CD4-positive, alpha-beta T cell treated with Interleukin-6 for 4 hours (primary cell): ENCODE measurements around the gene RBM22.
"Not testable (repeated sequence)": the region's sequence is repeated elsewhere in the genome, so short reads cannot be mapped to it uniquely, and the experiment has no call there.

ENCODE experiments used
- DNase-seq: peaks from one replicate; pipeline ENCODE4 v3.0.0-alpha.2; 2020; ENCODE audit warnings: mixed read lengths

The RBM22 gene

DNA sequence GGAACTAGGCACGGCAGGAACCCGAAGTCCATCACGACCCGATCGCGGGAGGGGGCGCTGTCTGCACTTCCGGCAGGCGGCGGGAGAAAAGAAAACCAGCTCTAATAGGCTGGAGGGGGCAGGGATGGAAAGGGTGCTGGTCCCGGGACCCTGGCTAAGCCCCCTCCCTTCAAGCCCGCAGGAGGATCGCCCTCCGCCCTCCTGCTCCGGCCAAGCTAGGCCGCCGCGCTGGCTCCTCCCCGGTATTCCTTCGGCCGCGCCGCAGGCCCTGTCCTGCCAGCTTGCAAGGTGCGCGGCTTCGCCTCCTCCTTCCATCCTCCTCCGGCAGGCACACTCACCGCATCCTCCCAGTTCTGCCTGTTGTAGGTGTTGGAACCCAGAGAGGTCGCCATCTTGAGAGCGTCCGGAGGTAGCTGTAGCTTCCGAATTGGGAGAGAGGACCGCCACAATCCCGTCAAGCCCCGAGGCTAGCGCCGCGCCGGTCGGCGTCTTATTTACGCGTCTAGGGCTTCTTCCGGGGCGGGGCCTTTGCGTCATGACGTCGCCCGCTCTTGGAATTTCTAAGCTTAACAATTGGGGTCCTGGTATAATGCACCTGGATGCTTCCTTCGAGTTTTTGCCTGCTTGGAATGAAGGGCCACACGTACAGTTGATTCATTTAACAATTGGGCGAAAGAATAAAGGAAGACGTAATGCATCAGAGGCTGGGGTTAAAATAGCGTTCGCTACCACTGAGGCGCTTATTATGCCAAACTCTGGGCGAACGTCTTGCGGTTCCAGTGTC, at the start of gene RBM22:
RBM22 (minus strand) TSS at position 469 of the 784 bp plus-strand sequence; CDS start at position 392, 77 bp downstream.
- peak; percentile 94 for DNase-seq

DNA sequence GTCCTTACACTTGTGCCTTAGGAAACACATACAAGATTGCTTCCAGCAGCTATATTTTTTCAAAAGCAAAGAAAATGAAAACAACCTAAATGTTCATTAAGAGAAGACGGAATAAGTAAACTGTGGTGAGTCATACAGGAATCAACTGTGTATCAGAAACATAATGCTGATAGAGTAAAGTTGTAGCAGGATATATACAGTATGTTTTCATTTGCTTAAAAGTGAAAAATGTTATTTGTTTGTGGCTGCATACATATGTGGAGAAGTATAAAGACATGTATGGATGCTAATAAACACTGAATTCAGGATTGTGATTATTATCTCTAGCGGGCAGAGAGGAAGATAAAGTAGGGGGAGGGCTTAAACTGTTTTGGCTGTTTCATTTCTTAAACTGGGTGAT, 49.6 kb upstream of the RBM22 start:
- no peak for DNase-seq

DNA sequence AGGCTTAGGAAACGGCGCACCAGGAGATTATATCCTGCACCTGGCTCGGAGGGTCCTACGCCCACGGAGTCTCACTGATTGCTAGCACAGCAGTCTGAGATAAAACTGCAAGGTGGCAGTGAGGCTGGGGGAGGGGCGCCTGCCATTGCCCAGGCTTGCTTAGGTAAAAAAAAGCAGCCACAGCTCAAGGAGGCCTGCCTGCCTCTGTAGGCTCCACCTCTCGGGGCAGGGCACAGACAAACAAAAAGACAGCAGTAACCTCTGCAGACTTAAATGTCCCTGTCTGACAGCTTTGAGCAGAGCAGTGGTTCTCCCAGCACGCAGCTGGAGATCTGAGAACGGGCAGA, 42.3 kb upstream of the RBM22 start:
- not testable (repeated sequence) for DNase-seq

DNA sequence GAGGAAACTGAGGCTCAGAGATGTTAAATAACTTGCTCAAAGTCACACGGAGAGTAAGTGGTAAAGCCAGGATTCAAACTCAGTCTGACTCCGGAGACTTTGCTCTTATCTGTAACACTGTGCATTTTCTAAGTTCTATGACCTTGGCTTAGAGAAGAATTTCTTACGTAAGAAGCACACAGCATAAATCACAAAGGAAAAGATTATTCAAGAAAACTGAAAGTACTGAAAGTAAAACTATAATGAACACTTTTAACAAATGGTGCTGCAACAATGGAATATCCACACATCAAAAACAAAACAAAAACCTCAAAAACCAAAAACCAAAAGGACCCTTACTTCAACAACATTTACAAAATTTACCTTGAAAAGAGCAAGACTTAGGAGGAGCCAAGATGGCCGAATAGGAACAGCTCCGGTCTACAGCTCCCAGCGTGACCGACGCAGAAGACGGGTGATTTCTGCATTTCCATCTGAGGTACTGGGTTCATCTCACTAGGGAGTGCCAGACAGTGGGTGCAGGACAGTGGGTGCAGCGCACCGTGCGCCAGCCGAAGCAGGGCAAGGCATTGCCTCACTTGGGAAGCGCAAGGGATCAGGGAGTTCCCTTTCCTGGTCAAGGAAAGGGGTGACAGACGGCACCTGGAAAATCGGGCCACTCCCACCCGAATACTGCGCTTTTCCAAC, 41.7 kb upstream of the RBM22 start:
- DNase-seq: not testable (repeated sequence)

DNA sequence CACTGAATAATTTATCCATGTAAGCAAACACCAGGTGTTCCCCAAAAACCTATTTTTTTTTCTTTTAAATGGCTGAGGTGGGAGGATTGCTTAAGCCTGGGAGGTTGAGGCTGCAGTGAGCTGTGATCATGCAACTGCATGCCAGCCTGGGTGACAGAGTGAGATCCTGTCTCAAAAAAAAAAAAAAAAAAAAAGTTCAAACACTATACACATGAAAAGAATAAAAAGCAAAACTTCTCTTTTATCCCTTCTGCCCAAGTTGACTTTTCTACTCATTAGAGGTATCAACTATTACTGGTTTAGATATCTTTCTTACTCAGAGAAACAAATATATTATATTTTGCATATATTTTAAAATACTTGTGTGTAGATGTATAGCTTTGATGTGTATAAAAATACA, 40.1 kb upstream of the RBM22 start:
- peak; percentile 9 for DNase-seq

DNA sequence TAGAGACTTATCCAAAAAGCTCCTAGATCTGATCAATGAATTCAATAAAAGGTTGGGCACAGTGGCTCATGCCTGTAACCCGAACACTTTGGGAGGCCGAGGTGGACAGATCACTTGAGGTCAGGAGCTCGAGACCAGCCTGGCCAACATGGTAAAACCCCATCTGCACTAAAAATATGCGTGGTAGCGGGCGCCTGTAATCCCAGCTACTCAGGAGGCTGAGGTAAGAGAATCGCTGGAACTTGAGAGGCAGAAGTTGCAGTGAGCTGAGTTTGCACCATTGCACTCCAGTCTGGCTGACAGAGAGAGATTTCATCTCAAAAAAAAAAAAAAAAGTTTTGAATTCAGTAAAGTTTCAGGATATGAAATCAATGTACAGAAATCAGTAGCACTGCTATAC, 38.0 kb upstream of the RBM22 start:
- no peak for DNase-seq

DNA sequence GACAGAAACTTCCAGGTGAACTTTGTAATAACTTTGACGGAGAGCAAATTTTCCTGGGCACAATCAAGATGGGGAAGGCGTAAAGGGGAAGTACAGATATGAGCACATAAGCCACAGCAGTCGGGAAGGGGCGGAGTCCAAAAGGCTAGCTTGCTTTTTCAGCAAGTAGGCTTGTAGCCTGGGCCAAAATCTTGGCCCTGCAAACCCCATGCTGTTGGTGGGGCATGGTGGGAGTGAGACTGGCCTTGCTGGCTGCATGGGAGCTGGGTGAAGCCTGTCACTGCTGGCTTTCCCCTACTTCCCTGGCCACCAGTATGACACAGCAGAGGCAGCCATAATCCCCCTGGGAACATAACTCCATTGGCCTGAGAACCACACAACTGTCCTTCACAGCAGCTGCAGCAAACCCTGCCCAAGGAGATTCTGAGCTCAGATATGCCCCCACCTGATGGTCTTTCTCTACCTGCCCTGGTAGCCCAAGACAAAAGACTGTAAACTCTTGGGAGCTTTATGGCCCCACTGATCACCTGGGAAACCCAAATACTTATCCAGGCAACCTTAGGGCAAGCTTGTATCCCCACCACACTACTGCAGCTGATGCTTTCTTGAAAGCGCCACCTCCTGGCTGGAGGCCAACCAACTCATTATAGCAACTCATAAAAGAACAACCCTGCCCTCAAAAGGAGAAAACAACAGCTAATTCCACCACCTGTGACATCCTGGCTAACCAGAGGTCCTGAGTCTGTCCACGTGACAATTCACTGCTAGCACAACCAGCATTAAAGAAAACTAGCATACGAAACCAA, 33.9 kb upstream of the RBM22 start:
- DNase-seq: peak; percentile 10

DNA sequence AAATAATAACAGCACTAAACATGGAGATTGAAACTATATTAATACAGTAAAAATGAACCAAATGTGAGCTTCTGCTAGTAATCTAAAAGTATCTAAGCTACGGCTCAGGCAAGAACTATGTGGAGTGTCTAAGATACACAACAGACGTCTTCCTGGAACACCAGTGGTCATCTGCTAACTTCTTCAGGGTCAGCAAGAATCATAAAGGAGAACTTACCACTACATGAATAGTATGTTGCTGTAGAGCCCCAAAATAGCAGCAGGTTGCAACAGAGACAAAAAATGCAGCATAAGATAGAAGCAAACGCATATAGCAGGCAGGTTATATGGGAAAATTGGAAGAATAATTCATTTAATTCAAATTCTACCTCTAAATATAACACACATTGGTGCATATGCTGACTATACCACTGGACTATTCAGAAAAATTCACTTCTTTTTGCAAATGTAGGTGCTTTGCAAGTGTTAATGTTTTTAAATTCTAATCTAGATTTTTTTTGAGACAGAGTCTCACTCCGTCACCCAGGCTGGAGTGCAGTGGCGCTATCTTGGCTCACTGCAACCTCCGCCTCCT, 30.9 kb upstream of the RBM22 start:
- DNase-seq: no peak

DNA sequence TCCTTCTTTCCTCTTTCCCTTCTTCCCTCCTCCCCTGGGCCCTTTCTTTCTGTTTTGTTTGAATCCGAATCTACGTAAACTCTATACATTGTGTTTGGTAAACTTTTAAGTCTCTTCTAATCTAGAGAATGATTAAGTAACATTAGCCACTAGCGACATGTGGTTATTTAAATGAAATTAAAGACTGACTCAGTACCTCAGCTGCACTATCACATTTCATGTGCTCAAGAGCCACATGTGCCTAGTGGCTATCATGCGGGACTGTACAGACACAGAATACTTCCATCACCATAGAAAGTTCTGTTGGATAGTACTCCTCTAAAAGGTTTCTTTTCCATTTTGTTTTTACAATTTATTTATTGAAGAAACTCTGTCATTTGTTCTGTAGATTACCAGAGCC, 29.0 kb upstream of the RBM22 start:
- no peak for DNase-seq

DNA sequence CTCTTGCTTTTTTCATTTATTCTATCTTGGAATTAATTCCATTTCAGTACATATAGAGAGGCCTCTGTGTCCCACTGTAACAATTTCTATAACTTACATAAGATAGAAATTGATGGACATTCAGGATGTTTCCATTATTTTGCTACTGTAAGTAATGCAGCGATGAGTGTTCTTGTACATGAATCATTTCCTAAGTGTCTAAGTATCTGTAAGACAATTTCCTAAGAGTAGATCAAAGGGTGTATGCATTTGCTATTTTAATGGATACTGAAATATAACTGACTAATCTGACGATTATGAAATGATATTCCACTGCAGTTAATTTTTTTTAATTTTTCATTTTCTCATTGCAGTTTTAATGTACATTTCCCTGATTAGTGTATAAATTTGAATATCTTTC, 23.0 kb upstream of the RBM22 start:
- DNase-seq: no peak

DNA sequence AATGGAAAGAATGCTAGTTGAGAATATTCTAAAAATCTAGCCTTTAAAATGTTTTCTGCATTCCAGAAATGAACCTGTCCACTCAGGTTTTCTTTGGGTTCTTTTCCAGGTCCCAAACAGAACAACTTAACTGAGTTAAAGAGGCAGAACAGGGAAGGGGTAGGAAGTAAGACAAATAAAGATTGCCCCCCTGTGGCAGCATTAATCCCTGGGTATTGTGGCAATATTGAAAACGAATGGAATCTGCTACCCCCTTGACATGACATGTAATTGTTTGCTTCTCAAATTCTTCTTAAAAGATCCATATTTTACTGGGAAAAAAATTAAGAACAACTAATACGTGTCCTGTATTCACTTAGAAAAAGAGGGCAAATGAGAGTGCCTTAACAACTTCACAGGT, 9.3 kb upstream of the RBM22 start:
- peak; percentile 13 for DNase-seq

DNA sequence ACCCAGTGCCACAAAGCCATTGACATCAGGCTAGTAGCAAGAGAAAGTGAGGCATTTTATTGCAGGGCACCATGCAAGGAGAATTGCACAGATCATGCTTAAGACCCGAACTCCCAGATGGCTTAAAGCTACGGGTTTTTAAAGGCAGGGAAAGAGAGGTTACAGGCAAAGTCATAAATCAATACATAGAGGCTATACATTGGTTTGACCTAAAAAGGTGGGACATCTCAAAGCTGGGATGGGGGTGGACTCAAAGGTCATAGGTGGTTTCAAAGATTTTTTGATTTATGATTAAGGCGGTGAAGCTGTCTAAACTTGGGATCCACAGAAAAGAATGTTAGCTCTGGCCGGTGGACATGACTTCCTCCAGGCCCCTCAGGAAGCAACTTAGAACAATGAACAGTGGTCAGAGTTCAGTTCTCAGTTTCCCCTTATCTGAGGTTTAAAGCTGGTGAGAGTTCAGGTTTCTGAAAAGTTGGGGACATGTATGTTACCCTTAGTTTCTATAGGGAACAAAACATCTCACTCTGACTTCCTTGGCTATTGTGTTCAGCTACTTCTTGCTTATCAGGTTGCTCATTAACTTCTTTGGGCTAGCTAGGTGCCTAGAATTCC, 6.0 kb upstream of the RBM22 start:
- DNase-seq: no peak

DNA sequence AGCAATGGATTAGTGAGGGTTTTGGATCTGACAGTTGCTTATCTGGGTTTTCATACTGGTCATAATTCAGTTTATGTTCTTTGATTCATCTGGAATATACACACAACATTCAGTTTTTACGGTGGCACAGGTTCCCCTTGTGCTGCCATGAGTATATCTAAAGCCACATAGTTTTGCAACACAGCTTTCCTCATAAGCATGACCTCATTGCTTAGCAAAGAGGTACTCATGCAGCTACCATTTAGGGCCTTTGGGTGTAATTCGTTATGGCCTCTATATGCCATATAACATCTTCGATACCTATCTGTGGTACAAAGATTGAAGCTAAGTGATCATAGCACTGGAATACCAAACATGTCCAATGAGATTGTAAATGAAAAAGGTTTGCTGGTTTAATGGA, 2.9 kb upstream of the RBM22 start:
- DNase-seq: no peak

DNA sequence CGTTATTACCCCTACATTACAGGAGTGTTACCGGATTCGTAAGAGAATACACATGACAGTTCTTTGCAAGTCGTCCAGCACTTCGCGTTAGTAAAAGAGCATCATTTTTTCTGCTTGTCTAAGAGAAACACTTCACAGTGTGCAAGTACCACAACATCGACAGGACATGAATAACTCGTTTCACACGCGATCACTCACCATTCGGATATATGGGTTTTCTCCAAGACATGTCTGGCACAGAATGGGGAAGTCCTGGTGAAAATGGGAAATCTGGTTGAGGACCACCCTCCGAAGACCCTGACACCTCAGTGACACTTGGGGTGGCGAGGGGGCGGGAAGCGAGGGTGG, 642 bp downstream of the RBM22 start:
- no peak for DNase-seq

DNA sequence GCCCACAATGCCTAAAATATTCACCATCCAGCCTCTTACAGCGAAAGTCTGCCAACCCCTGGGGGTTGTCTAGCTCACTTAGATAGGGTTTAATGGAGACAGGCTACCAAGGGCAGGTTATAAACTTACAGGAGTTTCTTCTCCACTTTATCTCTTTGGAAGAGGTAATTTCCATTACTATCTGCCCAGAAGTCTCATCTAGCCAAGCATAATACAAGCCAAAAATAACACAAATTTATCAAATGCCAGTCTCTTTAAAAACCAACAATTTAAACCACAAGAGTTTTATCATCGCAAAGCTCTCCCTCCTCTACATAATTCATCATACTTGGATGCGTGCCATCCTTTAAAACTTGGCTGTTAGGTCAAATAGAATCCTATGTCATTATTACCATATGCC, 6.2 kb downstream of the RBM22 start:
- DNase-seq: no peak

DNA sequence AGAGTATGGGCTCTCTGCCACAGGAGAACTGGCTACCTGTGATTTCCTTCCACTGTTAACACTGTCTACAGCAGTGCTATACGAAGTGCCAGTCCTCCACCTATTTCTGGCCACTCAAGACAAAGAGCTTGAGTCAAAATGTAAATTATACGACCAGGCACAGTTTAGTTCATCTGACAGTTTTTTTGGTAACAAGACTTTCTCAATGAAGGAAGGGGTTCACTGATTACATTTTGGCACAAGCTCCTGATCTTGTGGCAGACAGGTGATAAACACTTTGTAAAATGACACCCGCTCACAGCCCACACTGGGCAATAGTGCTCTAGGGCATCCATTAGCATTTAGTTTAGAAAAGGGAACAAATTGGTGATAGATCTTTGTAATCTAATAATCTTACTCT, 8.6 kb downstream of the RBM22 start:
- no peak for DNase-seq

DNA sequence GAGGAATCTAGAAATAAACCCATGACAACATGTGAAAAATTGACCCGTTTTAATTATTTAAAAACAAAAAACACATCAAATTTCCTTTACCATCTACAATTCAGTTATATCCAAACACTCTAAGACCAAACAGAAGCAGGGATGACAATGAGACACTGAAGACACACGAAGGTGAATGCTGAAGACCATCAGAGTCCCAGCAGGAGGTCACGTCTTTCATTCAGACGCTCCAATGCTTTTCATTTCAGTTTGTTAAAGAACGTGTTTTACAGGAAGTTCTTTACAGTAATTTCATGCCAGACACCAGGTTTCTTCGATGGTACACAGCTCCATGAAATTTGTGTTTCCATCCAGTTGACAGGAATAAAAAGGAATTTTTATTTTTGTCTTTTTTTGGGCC, 10.1 kb downstream of the RBM22 start:
- no peak for DNase-seq

DNA sequence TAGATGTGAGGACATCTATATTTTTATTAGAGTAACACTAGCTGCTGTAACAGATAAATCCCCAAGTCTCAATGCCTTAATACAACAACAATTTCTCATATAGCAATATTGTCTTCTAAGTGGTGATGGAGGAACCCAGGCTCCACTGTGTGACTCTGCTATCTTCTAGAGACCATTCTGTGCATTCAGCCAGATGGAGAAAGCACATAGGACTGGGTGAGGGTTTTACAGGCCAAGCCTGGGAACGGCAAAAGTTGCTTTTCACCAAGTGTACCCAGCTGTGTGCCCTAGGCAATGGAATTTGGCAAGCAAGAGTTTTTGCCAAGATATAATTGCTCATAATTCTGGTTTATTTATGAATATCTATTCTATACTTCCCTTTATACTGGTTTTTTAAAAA, 11.7 kb downstream of the RBM22 start:
- no peak for DNase-seq

DNA sequence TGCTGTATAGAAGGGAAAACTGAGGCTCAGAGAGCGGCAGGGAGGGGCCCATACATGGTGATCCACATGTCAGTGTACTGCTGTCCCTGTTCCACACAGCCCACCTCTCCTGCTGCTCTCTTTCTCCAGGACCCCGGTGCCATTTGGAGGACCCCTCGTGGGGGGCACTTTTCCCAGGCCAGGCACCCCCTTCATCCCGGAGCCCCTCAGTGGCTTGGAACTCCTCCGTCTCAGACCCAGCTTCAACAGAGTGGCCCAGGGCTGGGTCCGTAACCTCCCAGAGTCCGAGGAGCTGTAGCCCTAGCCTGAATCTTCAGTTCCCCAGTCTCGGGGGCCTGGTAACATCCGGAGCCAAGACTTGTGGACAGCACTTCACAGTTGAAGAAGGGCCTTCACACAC, 24.3 kb downstream of the RBM22 start:
- no peak for DNase-seq

DNA sequence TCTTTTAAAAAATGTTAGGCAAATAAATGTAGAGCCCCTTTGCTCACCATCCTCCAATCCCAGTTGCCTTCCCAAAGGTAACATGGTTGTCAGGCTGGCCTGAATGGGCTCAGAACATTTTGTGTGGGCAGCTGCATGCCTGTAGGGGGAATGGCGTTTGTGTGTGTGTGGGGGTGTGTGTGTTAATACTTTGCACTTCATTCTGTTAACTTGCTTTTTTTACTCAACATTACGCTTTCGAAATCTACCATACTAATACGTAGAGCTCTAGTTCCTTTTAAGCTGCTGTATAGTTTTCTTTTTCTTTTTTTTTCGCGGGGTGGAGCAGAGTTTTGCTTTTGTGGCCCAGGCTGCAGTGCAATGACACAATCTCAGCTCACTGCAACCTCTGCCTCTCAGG, 25.8 kb downstream of the RBM22 start:
- DNase-seq: no peak

DNA sequence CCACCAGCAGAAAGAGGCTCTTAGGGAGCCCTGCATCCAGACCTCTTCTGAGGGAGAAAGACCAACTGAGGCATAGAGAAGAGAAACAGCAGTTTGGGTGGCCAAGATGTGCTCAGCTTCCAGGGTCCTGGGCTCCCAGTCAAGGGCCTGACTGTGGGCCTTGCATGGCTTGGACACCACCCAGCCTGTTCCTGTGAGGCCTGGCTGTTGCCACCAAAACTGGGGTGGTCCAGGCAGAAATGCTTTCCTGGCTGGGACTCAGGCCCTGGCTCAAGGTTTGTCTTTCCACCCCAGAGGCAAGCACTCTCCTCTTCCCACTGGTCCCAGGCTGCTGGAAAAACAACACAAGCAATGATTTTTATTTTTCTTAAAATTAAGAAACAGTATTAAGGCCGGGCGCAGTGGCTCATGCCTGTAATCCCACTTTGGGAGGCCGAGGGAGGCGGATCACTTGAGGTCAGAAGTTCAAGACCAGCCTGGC, 26.5 kb downstream of the RBM22 start:
- no peak for DNase-seq

DNA sequence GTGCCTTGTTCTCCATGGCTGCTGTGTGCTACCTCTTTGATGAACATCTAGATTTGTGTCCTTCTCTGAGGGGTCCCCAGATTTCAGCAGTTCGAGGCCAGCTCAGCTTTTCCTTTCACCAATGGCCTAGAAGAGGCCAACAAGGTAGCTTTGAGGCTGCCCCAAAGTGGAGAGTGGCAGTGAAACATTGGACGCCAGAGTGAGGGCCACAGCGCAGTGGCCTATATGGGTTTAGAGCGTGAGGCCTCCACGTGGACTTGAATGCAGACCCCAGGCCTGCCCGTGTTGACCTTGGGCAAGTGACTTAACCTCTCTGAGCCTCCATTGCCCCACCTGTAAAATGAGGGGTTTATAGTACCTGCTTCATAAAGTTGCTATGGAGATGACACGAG, 28.0 kb downstream of the RBM22 start:
- DNase-seq: no peak
